K562 (cell line): Measurements from ENCODE around the gene SHC1. TPM values are rescaled to one million over a fixed set of nuclear protein-coding genes. Genes with fewer than 3 reads are reported as not detected.

ENCODE experiments used
- CBFA2T3 ChIP-seq: fragments of 450-650 bp; IDR thresholded peaks from 2 replicates; pipeline ENCODE4 v1.6.1; 2017
- IRF2 ChIP-seq: sonication (generic); formaldehyde crosslinking; IDR thresholded peaks from 2 replicates; pipeline ENCODE4 v1.8.1; 2022; ENCODE audit warnings: mild to moderate bottlenecking, missing genetic modification reagents
- SLC30A9 ChIP-seq: fragments of 250-450 bp; sonication (Bioruptor Pico); IDR thresholded peaks from 2 replicates; pipeline ENCODE4 v1.8.0; 2022; ENCODE audit warnings: mild to moderate bottlenecking, moderate library complexity
- TRIM28 ChIP-seq: fragments of 450-650 bp; IDR thresholded peaks from 2 replicates; pipeline ENCODE4 v1.6.1; 2017
- WHSC1 ChIP-seq: IDR thresholded peaks from one replicate; pipeline ENCODE4 v1.6.1; 2012; ENCODE audit warnings: low read length, control low read depth, inconsistent platforms
- ZBTB7A ChIP-seq: IDR thresholded peaks from 2 replicates; pipeline ENCODE4 v1.6.1; 2011; ENCODE audit warnings: low read depth, mild to moderate bottlenecking, low read length, moderate library complexity, borderline replicate concordance; ENCODE audit not compliant: control insufficient read depth
- ZKSCAN1 ChIP-seq: fragments of 150-350 bp; IDR thresholded peaks from 2 replicates; pipeline ENCODE4 v1.6.1; 2016; ENCODE audit warnings: low read depth, low read length
- ZNF778 ChIP-seq: fragments of 450-650 bp; formaldehyde crosslinking; IDR thresholded peaks from 2 replicates; pipeline ENCODE4 v1.4.0; 2020; ENCODE audit warnings: mild to moderate bottlenecking, moderate library complexity
- polyA plus RNA-seq, 8 experiments: library from polyadenylated mRNA; depleted of rRNA in 4 of 8; stranded (reverse) in 5 of 8; unstranded in 3 of 8; fragments of >200 nt; fragmentation: Nextera tagmentation in 2 of 8; fragmentation: Illumina TruSeq in 1 of 8; extraction: Ambion mirVana in 2 of 8; extraction: Trizol in 1 of 8; gene quantifications; 2 replicates each; pipeline versions ENCODE4 v1.2.1 to v1.2.3, GENCODE V29; 2011 to 2014; ENCODE audit warnings: inconsistent platforms in 1 of 8, missing spikeins in 1 of 8
- total RNA-seq, 7 experiments: library from RNA; depleted of rRNA in 6 of 7; stranded (reverse); fragments of >200 nt in 6 of 7; fragmentation: Illumina TruSeq in 2 of 7; extraction: Trizol in 2 of 7; gene quantifications; 2 replicates each; pipeline versions ENCODE4 v1.2.1 to v1.2.3, GENCODE V29; 2011 to 2021; ENCODE audit warnings: low replicate concordance in 1 of 7
- TF ChIP-seq, protein P1 (sequence below): sonication (generic); formaldehyde crosslinking; IDR thresholded peaks from 2 replicates; pipeline ENCODE4 v1.8.0; 2022; ENCODE audit warnings: missing genetic modification reagents, mild to moderate bottlenecking, borderline replicate concordance
- TF ChIP-seq, protein P2 (sequence below): fragments of 450-650 bp; IDR thresholded peaks from 2 replicates; pipeline ENCODE4 v1.6.1; 2016; ENCODE audit warnings: mild to moderate bottlenecking, moderate library complexity
- TF ChIP-seq, protein P3 (sequence below): fragments of 250-450 bp; sonication (Bioruptor Pico); IDR thresholded peaks from 2 replicates; pipeline ENCODE4 v1.4.0; 2020
- TF ChIP-seq, protein P4 (sequence below): IDR thresholded peaks from 2 replicates; pipeline ENCODE4 v1.6.1; 2012; ENCODE audit warnings: low read depth, low read length, improper control_type of control experiment, borderline replicate concordance

Gene SHC1
- total and polyA plus RNA-seq, 9 of the 15 experiments (the other 6 are each of a cell fraction or from before 2014, with no cell fraction given): 4.1 to 113 (median 51.9) TPM

DNA sequence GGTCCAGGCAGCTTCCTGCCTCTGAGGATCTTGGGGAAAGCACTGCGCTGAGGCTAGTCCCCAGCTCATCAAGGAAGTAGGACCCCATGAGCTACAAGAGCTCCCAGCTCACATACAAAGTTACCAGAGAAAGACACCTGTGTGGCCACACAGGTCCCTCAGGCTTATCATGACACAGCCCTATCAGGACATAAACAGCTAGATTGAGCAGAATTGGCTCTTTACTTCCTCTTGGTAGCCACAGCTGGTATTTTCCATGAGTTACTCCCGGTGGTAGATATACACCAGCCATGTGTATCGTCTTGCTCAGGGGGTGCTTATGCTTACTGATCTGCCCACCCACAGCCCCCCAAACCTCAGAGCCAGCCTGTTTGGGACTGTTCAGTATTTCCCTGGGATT lies 24.0 kb upstream of the SHC1 start (continued):
- TF ChIP-seq ZNF778 (no peak), IRF2 (CRISPR knock-in tag) (no peak), TRIM28 (no peak), SLC30A9 (CRISPR knock-in tag) (no peak), ZKSCAN1 (no peak), CBFA2T3 (peak; percentile 27; the same call in 1 of the 2 replicates), ZBTB7A (no peak), WHSC1 (no peak)
- TF ChIP-seq, protein P1, sequence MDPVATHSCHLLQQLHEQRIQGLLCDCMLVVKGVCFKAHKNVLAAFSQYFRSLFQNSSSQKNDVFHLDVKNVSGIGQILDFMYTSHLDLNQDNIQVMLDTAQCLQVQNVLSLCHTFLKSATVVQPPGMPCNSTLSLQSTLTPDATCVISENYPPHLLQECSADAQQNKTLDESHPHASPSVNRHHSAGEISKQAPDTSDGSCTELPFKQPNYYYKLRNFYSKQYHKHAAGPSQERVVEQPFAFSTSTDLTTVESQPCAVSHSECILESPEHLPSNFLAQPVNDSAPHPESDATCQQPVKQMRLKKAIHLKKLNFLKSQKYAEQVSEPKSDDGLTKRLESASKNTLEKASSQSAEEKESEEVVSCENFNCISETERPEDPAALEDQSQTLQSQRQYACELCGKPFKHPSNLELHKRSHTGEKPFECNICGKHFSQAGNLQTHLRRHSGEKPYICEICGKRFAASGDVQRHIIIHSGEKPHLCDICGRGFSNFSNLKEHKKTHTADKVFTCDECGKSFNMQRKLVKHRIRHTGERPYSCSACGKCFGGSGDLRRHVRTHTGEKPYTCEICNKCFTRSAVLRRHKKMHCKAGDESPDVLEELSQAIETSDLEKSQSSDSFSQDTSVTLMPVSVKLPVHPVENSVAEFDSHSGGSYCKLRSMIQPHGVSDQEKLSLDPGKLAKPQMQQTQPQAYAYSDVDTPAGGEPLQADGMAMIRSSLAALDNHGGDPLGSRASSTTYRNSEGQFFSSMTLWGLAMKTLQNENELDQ: no peak
- TF ChIP-seq, protein P2, sequence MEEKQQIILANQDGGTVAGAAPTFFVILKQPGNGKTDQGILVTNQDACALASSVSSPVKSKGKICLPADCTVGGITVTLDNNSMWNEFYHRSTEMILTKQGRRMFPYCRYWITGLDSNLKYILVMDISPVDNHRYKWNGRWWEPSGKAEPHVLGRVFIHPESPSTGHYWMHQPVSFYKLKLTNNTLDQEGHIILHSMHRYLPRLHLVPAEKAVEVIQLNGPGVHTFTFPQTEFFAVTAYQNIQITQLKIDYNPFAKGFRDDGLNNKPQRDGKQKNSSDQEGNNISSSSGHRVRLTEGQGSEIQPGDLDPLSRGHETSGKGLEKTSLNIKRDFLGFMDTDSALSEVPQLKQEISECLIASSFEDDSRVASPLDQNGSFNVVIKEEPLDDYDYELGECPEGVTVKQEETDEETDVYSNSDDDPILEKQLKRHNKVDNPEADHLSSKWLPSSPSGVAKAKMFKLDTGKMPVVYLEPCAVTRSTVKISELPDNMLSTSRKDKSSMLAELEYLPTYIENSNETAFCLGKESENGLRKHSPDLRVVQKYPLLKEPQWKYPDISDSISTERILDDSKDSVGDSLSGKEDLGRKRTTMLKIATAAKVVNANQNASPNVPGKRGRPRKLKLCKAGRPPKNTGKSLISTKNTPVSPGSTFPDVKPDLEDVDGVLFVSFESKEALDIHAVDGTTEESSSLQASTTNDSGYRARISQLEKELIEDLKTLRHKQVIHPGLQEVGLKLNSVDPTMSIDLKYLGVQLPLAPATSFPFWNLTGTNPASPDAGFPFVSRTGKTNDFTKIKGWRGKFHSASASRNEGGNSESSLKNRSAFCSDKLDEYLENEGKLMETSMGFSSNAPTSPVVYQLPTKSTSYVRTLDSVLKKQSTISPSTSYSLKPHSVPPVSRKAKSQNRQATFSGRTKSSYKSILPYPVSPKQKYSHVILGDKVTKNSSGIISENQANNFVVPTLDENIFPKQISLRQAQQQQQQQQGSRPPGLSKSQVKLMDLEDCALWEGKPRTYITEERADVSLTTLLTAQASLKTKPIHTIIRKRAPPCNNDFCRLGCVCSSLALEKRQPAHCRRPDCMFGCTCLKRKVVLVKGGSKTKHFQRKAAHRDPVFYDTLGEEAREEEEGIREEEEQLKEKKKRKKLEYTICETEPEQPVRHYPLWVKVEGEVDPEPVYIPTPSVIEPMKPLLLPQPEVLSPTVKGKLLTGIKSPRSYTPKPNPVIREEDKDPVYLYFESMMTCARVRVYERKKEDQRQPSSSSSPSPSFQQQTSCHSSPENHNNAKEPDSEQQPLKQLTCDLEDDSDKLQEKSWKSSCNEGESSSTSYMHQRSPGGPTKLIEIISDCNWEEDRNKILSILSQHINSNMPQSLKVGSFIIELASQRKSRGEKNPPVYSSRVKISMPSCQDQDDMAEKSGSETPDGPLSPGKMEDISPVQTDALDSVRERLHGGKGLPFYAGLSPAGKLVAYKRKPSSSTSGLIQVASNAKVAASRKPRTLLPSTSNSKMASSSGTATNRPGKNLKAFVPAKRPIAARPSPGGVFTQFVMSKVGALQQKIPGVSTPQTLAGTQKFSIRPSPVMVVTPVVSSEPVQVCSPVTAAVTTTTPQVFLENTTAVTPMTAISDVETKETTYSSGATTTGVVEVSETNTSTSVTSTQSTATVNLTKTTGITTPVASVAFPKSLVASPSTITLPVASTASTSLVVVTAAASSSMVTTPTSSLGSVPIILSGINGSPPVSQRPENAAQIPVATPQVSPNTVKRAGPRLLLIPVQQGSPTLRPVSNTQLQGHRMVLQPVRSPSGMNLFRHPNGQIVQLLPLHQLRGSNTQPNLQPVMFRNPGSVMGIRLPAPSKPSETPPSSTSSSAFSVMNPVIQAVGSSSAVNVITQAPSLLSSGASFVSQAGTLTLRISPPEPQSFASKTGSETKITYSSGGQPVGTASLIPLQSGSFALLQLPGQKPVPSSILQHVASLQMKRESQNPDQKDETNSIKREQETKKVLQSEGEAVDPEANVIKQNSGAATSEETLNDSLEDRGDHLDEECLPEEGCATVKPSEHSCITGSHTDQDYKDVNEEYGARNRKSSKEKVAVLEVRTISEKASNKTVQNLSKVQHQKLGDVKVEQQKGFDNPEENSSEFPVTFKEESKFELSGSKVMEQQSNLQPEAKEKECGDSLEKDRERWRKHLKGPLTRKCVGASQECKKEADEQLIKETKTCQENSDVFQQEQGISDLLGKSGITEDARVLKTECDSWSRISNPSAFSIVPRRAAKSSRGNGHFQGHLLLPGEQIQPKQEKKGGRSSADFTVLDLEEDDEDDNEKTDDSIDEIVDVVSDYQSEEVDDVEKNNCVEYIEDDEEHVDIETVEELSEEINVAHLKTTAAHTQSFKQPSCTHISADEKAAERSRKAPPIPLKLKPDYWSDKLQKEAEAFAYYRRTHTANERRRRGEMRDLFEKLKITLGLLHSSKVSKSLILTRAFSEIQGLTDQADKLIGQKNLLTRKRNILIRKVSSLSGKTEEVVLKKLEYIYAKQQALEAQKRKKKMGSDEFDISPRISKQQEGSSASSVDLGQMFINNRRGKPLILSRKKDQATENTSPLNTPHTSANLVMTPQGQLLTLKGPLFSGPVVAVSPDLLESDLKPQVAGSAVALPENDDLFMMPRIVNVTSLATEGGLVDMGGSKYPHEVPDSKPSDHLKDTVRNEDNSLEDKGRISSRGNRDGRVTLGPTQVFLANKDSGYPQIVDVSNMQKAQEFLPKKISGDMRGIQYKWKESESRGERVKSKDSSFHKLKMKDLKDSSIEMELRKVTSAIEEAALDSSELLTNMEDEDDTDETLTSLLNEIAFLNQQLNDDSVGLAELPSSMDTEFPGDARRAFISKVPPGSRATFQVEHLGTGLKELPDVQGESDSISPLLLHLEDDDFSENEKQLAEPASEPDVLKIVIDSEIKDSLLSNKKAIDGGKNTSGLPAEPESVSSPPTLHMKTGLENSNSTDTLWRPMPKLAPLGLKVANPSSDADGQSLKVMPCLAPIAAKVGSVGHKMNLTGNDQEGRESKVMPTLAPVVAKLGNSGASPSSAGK: no peak
- TF ChIP-seq, protein P3, sequence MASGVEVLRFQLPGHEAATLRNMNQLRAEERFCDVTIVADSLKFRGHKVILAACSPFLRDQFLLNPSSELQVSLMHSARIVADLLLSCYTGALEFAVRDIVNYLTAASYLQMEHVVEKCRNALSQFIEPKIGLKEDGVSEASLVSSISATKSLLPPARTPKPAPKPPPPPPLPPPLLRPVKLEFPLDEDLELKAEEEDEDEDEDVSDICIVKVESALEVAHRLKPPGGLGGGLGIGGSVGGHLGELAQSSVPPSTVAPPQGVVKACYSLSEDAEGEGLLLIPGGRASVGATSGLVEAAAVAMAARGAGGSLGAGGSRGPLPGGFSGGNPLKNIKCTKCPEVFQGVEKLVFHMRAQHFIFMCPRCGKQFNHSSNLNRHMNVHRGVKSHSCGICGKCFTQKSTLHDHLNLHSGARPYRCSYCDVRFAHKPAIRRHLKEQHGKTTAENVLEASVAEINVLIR (CRISPR knock-in tag): no peak
- TF ChIP-seq, protein P4, sequence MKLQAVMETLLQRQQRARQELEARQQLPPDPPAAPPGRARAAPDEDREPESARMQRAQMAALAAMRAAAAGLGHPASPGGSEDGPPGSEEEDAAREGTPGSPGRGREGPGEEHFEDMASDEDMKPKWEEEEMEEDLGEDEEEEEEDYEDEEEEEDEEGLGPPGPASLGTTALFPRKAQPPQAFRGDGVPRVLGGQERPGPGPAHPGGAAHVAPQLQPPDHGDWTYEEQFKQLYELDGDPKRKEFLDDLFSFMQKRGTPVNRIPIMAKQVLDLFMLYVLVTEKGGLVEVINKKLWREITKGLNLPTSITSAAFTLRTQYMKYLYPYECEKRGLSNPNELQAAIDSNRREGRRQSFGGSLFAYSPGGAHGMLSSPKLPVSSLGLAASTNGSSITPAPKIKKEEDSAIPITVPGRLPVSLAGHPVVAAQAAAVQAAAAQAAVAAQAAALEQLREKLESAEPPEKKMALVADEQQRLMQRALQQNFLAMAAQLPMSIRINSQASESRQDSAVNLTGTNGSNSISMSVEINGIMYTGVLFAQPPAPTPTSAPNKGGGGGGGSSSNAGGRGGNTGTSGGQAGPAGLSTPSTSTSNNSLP: no peak
